Thyroid gland (tissue), 4 donors: ENCODE results near the gene WDR3. TPM values are rescaled to one million over a fixed set of nuclear protein-coding genes. Genes with fewer than 3 reads are reported as not detected.

Source experiments
- DNase-seq, 2 donors: peaks; one replicate each; pipeline ENCODE4 v3.0.0-alpha.2; 2019
- H3K27ac ChIP-seq, 3 donors: fragments of 200-600 bp; sonication (generic); 1 replicate in 2 of 3; 2 replicates in 1 of 3; pipeline ENCODE4 v1.5.1; 2016 to 2019; ENCODE audit warnings: mild to moderate bottlenecking in 1 of 3, moderate library complexity in 1 of 3
- H3K27me3 ChIP-seq: fragments of 200-600 bp; sonication (generic); one replicate; pipeline ENCODE4 v1.5.1; 2019
- H3K36me3 ChIP-seq, 2 donors: fragments of 200-600 bp; sonication (generic); one replicate each; pipeline ENCODE4 v1.5.1; 2016 to 2019
- H3K4me1 ChIP-seq, 2 donors: fragments of 200-600 bp; sonication (generic); one replicate each; pipeline ENCODE4 v1.5.1; 2017 to 2019
- H3K4me3 ChIP-seq, 3 donors: fragments of 200-600 bp; sonication (generic); replicated peaks in 1 of 3; 1 replicate in 2 of 3; 2 replicates in 1 of 3; pipeline ENCODE4 v1.5.1; 2016; ENCODE audit warnings: mild to moderate bottlenecking in 1 of 3
- H3K9me3 ChIP-seq: fragments of 200-600 bp; sonication (generic); one replicate; pipeline ENCODE4 v1.5.1; 2017
- POLR2A ChIP-seq, 2 donors: fragments of 450-650 bp; IDR thresholded peaks; one replicate each; pipeline ENCODE4 v1.6.1; 2017; ENCODE audit warnings: antibody characterized with exemption in 2 of 2, mild to moderate bottlenecking in 2 of 2, moderate library complexity in 1 of 2
- WGBS, 2 donors: methylation state at CpG; one replicate each; pipeline ENCODE4 v1.1.5; 2017; 5-methylcytosine and 5-hydroxymethylcytosine counted together
- intact Hi-C: fragments of 100-400 bp; cut with DNase I; formaldehyde crosslinking; loops from one replicate; pipeline ENCODE4 v1.15.1; 2023
- total RNA-seq, 4 donors: library from RNA; depleted of rRNA; stranded (reverse); fragments of >200 nt; gene quantifications; one replicate each; pipeline ENCODE4 v1.2.3, GENCODE V29; 2016
- TF ChIP-seq, protein P1 (sequence below), 6 experiments: fragments of 200-600 bp in 3 of 6; fragments of 450-650 bp in 3 of 6; sonication (generic) in 3 of 6; IDR thresholded peaks; one replicate each; pipeline ENCODE4 v1.5.1; 2016 to 2019; ENCODE audit warnings: antibody characterized with exemption in 6 of 6, mild to moderate bottlenecking in 2 of 6, inconsistent platforms in 1 of 6, moderate library complexity in 1 of 6

The WDR3 gene
- total RNA-seq, 4 donors from 2014 or later, result 7.0 to 22.2 (median 19.1) TPM

DNA sequence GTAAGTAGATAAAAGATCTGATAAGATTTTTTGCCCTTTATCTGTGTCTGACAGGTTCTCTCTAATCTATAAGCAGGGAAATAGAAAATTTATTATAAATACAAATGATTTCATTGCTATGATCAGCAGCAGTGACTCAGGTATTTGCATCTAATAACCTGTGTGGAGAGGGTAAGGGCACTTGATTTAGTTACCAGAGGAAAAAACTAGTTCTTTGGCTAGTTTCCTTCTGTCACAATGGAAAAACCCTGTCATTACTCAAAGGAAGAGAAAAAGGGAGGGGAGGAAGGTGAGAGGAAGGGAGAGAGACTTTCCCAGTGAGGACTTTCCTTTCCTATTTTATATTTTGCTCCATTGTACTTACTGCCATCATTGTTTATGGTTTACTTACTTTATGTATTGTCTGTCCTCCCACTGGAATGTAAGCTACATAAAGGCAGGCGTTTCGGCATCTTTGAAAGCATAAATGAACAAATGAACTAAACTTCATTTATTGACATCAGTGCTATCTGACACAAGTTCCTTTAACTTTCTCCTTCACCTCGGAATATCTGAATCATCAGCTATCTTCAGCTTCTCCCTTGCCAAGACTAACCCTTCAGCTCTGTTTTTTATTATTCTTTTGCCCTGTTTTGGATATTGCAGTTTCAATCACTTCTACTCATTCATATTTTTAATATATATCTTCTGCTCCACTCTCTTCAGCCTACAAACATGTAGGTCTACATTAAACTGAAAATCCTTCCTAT is 34.9 kb downstream of the WDR3 start:
- Histone ChIP-seq H3K4me3 (no peak overlapping the region), H3K36me3 (peaks cover 2 to 3% of the 10 kb centered on the region in 2 donors), H3K4me1 (peaks cover 0 to 10% of the 10 kb centered on the region in 2 donors), H3K27me3 (no peaks in the 10 kb centered on the region), H3K27ac (no peak overlapping the region), H3K9me3 (no peaks in the 10 kb centered on the region)
- TF ChIP-seq, protein P1, sequence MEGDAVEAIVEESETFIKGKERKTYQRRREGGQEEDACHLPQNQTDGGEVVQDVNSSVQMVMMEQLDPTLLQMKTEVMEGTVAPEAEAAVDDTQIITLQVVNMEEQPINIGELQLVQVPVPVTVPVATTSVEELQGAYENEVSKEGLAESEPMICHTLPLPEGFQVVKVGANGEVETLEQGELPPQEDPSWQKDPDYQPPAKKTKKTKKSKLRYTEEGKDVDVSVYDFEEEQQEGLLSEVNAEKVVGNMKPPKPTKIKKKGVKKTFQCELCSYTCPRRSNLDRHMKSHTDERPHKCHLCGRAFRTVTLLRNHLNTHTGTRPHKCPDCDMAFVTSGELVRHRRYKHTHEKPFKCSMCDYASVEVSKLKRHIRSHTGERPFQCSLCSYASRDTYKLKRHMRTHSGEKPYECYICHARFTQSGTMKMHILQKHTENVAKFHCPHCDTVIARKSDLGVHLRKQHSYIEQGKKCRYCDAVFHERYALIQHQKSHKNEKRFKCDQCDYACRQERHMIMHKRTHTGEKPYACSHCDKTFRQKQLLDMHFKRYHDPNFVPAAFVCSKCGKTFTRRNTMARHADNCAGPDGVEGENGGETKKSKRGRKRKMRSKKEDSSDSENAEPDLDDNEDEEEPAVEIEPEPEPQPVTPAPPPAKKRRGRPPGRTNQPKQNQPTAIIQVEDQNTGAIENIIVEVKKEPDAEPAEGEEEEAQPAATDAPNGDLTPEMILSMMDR (IDR thresholded peaks at IDR 0.05), result no peak
- TF ChIP-seq POLR2A (IDR thresholded peaks at IDR 0.05), result no peak
- 85 to 88% methylated on average over 3 of the region's 3 CpGs for WGBS, 2 donors
- intact Hi-C loops, result no loop called here
- no peak for DNase-seq

DNA sequence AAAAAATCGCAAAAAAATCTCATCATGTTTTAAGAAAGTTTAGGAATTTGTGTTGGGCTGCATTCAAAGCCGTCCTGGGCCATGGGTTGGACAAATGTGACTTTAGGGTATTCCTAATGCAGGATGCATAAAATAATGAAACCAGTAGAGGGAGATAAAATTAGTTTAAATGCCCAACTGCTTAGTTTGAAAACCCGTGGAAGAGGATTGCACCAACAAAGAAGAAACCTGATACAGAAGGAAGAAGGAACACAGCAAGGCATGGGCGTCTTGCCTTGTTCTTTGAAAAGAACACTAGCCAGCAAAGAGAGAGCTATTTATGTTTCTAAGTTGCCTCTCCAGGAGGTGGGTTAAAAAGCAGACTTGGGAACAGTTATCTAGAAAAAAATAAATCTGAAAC is 37.9 kb downstream of the WDR3 start:
- WGBS, 2 donors, result 43 to 46% methylated on average over 4 of the region's 4 CpGs
- Histone ChIP-seq H3K9me3 (no peaks in the 10 kb centered on the region), H3K4me3 (no peak overlapping the region), H3K36me3 (no peaks in the 10 kb centered on the region), H3K4me1 (peaks cover 3 to 10% of the 10 kb centered on the region in 2 donors), H3K27me3 (no peaks in the 10 kb centered on the region), H3K27ac (no peak overlapping the region)
- intact Hi-C loops, result no loop called here
- DNase-seq, result peak in 1 of 2 donors; percentile 5
- TF ChIP-seq, protein P1 (IDR thresholded peaks at IDR 0.05), result peak in 2 of 6 experiments; percentile 26 to 34
- no peak for TF ChIP-seq POLR2A (IDR thresholded peaks at IDR 0.05)

DNA sequence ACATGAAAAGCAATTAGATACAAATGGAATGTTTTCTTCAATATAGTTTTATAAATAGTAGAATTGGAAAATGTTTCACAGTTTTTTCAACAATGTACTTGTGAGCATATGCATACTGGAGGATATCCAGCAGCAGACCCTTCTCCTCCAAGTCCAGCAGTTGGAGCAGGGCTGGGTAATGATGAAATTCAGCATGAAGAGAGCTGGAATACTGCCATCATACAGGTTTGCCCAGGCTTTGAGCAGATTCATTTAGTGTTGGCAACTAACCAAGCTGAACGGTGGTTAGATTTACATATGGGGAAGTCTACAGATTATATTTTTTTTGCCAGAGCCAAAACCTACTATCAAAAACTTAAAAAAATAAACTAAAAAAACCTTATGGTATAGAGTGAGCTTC is 38.3 kb downstream of the WDR3 start:
- no peak for TF ChIP-seq POLR2A (IDR thresholded peaks at IDR 0.05)
- TF ChIP-seq, protein P1 (IDR thresholded peaks at IDR 0.05), result no peak
- H3K36me3 ChIP-seq, result no peaks in the 10 kb centered on the region
- 0 to 10% methylated on average over 1 of the region's 1 CpG for WGBS, 2 donors

DNA sequence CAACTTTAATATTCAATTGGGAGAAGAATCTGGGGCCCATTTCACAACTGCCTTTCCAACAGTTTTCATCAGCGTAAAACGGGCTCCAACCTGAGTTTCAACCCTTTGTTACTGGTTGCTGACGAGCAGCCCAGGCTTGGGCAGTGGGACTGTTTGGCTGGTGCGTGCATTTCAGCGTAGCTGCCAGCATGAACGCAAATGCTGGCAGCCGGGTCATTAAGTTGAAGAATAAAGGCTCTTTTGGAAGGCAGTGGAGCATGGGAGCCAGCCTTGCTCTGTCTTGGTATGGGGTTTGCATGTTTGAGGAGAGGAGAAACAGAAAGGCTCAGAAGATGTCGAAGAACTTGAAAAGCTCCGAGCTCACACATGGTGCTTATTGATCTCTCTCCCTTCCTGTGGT is 40.7 kb downstream of the WDR3 start:
- no peaks in the 10 kb centered on the region for H3K36me3 ChIP-seq
- TF ChIP-seq, protein P1 (IDR thresholded peaks at IDR 0.05), result no peak
- TF ChIP-seq POLR2A (IDR thresholded peaks at IDR 0.05), result no peak
- peak; percentile 58 to 70 for DNase-seq
- intact Hi-C loops, result no loop called here
- no peak overlapping the region for H3K27ac ChIP-seq
- no peaks in the 10 kb centered on the region for H3K9me3 ChIP-seq
- H3K27me3 ChIP-seq, result no peaks in the 10 kb centered on the region
- H3K4me3 ChIP-seq, result no peak overlapping the region
- peaks cover 3 to 10% of the 10 kb centered on the region in 2 donors for H3K4me1 ChIP-seq
- 21 to 26% methylated on average over 9 of the region's 9 CpGs for WGBS, 2 donors

More for the DNA sequence above, 38.3 kb downstream of the WDR3 start:
- H3K27ac ChIP-seq, result no peak overlapping the region
- no peak overlapping the region for H3K4me3 ChIP-seq
- no peaks in the 10 kb centered on the region for H3K27me3 ChIP-seq
- no peak for DNase-seq
- H3K9me3 ChIP-seq, result no peaks in the 10 kb centered on the region
- intact Hi-C loops, result no loop called here
- peaks cover 3 to 10% of the 10 kb centered on the region in 2 donors for H3K4me1 ChIP-seq

DNA sequence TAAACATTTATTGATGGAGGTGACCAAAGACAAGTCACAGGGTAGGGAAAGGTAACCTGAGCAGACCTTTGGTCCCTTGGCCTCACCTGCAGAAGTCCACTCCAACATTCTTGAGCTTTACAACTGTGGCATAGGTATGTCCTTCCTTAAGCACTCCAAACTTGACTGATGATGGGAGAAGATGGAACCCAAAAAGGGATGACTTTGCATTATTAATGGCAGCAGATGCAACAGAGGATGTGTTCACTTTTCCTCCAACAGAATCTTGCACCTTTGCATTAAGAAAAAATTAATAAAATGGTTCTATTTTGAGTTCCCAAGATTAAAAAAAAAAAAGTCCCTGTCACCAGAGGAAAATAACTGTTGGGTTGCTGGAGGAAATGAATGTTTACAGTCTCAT is 42.2 kb downstream of the WDR3 start:
- intact Hi-C loops, result no loop called here
- H3K4me3 ChIP-seq, result no peak overlapping the region
- H3K9me3 ChIP-seq, result no peaks in the 10 kb centered on the region
- H3K36me3 ChIP-seq, result no peaks in the 10 kb centered on the region
- TF ChIP-seq, protein P1 (IDR thresholded peaks at IDR 0.05), result no peak
- TF ChIP-seq POLR2A (IDR thresholded peaks at IDR 0.05), result no peak
- peaks cover 3 to 17% of the 10 kb centered on the region in 2 donors for H3K4me1 ChIP-seq
- no peak overlapping the region for H3K27ac ChIP-seq
- DNase-seq, result no peak
- no peaks in the 10 kb centered on the region for H3K27me3 ChIP-seq
